WTC11 (cell line): Measurements from ENCODE around the gene RFLNA. TPM values are rescaled to one million over a fixed set of nuclear protein-coding genes. Genes with fewer than 3 reads are reported as not detected.

Source experiments
- ATAC-seq: fragments of 200-7000 bp; cut with Tn5 transposase; 2 replicates; pipeline ENCODE4 v1.10.0; 2021; ENCODE audit warnings: mild to moderate bottlenecking, moderate library complexity
- CTCF ChIA-PET: fragments of 300-600 bp; sonication (Branson Sonifier 250); formaldehyde crosslinking; loops from one replicate; lab custom pipeline; 2021; ENCODE audit warnings: antibody characterized with exemption; lab: Charles Lee
- POLR2A ChIA-PET: fragments of 350-600 bp; sonication (Branson Sonifier 250); formaldehyde crosslinking; loops from one replicate; lab custom pipeline; 2021; ENCODE audit warnings: antibody characterized with exemption; lab: Charles Lee
- DNase-seq: peaks from one replicate; pipeline ENCODE4 v3.0.0; 2021; ENCODE audit warnings: low spot score
- H3K27ac Mint-ChIP-seq: 2 replicates; pipeline ENCODE4 v1.8.0; 2021; ENCODE audit warnings: mixed read lengths
- H3K27me3 Mint-ChIP-seq: 2 replicates; pipeline ENCODE4 v1.8.0; 2021; ENCODE audit warnings: low read depth, mild to moderate bottlenecking, moderate library complexity, mixed read lengths
- H3K36me3 Mint-ChIP-seq: 2 replicates; pipeline ENCODE4 v1.8.0; 2021; ENCODE audit warnings: mixed read lengths
- H3K4me1 Mint-ChIP-seq: 2 replicates; pipeline ENCODE4 v1.8.0; 2022; ENCODE audit warnings: mixed read lengths
- H3K4me3 Mint-ChIP-seq: 2 replicates; pipeline ENCODE4 v1.8.0; 2021; ENCODE audit warnings: mild to moderate bottlenecking, moderate library complexity, mixed read lengths
- H3K9me3 Mint-ChIP-seq: 2 replicates; pipeline ENCODE4 v1.8.0; 2021; ENCODE audit warnings: mixed read lengths
- ARID4B ChIP-seq: sonication (generic); formaldehyde crosslinking; IDR thresholded peaks from 2 replicates; pipeline ENCODE4 v1.8.0; 2023; ENCODE audit warnings: missing genetic modification reagents, mild to moderate bottlenecking, borderline replicate concordance
- CREB1 ChIP-seq: sonication (generic); formaldehyde crosslinking; IDR thresholded peaks from 2 replicates; pipeline ENCODE4 v1.8.0; 2023; ENCODE audit warnings: mild to moderate bottlenecking, missing genetic modification reagents
- E2F1 ChIP-seq: sonication (generic); formaldehyde crosslinking; IDR thresholded peaks from 2 replicates; pipeline ENCODE4 v1.8.0; 2022; ENCODE audit warnings: mild to moderate bottlenecking, missing genetic modification reagents
- EMX1 ChIP-seq: fragments of 250-450 bp; sonication (Bioruptor Pico); IDR thresholded peaks from 2 replicates; pipeline ENCODE4 v1.8.0; 2021; ENCODE audit warnings: mild to moderate bottlenecking
- ESRRA ChIP-seq: sonication (generic); formaldehyde crosslinking; IDR thresholded peaks from 2 replicates; pipeline ENCODE4 v1.8.1; 2022; ENCODE audit warnings: mild to moderate bottlenecking, missing genetic modification reagents, borderline replicate concordance
- ETV6 ChIP-seq: sonication (generic); formaldehyde crosslinking; IDR thresholded peaks from 2 replicates; pipeline ENCODE4 v1.8.1; 2022; ENCODE audit warnings: mild to moderate bottlenecking, missing genetic modification reagents
- HMGA2 ChIP-seq: fragments of 250-450 bp; sonication (Bioruptor Pico); IDR thresholded peaks from 2 replicates; pipeline ENCODE4 v1.4.0; 2021; ENCODE audit warnings: mild to moderate bottlenecking, moderate library complexity
- JAZF1 ChIP-seq: fragments of 250-450 bp; sonication (Bioruptor Pico); IDR thresholded peaks from 2 replicates; pipeline ENCODE4 v1.9.0; 2021; ENCODE audit warnings: moderate library complexity, mild to moderate bottlenecking, inconsistent platforms
- KAT7 ChIP-seq: sonication (generic); formaldehyde crosslinking; IDR thresholded peaks from 2 replicates; pipeline ENCODE4 v1.8.1; 2023; ENCODE audit warnings: missing genetic modification reagents, mild to moderate bottlenecking, borderline replicate concordance
- OVOL2 ChIP-seq: fragments of 250-450 bp; sonication (Bioruptor Pico); IDR thresholded peaks from 2 replicates; pipeline ENCODE4 v1.9.0; 2021; ENCODE audit warnings: mild to moderate bottlenecking, borderline replicate concordance
- SMAD4 ChIP-seq: sonication (generic); formaldehyde crosslinking; IDR thresholded peaks from 2 replicates; pipeline ENCODE4 v1.8.0; 2022; ENCODE audit warnings: mild to moderate bottlenecking, missing genetic modification reagents
- STAT6 ChIP-seq: sonication (generic); formaldehyde crosslinking; conservative IDR thresholded peaks from 2 replicates; pipeline ENCODE4 v1.8.1; 2023; ENCODE audit warnings: mild to moderate bottlenecking, low read depth, missing genetic modification reagents, moderate library complexity
- TEAD1 ChIP-seq: sonication (generic); formaldehyde crosslinking; IDR thresholded peaks from 2 replicates; pipeline ENCODE4 v1.8.0; 2022; ENCODE audit warnings: mild to moderate bottlenecking, missing genetic modification reagents
- TEAD4 ChIP-seq: sonication (generic); formaldehyde crosslinking; IDR thresholded peaks from 2 replicates; pipeline ENCODE4 v1.8.0; 2022; ENCODE audit warnings: mild to moderate bottlenecking, missing genetic modification reagents
- ZNF317 ChIP-seq: sonication (generic); formaldehyde crosslinking; IDR thresholded peaks from 2 replicates; pipeline ENCODE4 v1.8.1; 2023; ENCODE audit warnings: low read depth, mild to moderate bottlenecking, moderate library complexity, missing genetic modification reagents, borderline replicate concordance
- ZNF396 ChIP-seq: fragments of 250-450 bp; sonication (Bioruptor Pico); IDR thresholded peaks from 2 replicates; pipeline ENCODE4 v1.8.0; 2021; ENCODE audit warnings: mild to moderate bottlenecking, moderate library complexity, borderline replicate concordance
- total RNA-seq: library from RNA; stranded (reverse); gene quantifications from 3 replicates; pipeline ENCODE4 v1.2.3, GENCODE V29; 2021
- TF ChIP-seq, protein P1 (sequence below): fragments of 250-450 bp; sonication (Bioruptor Pico); IDR thresholded peaks from 2 replicates; pipeline ENCODE4 v1.9.0; 2021; ENCODE audit warnings: mild to moderate bottlenecking
- TF ChIP-seq, protein P2 (sequence below): sonication (generic); formaldehyde crosslinking; IDR thresholded peaks from 2 replicates; pipeline ENCODE4 v1.8.1; 2023; ENCODE audit warnings: mild to moderate bottlenecking, missing genetic modification reagents
- TF ChIP-seq, protein P3 (sequence below): sonication (generic); formaldehyde crosslinking; IDR thresholded peaks from 2 replicates; pipeline ENCODE4 v1.8.0; 2022; ENCODE audit warnings: mild to moderate bottlenecking, missing genetic modification reagents
- TF ChIP-seq, protein P4 (sequence below): sonication (generic); formaldehyde crosslinking; IDR thresholded peaks from 2 replicates; pipeline ENCODE4 v1.8.1; 2022; ENCODE audit warnings: missing genetic modification reagents, borderline replicate concordance

Gene RFLNA
- total RNA-seq, 1 experiment from 2014 or later: 6.3 TPM

- Mint-ChIP-seq H3K27me3 (peaks cover 6% of the 10 kb centered on the region), H3K36me3 (peaks cover 47% of the 10 kb centered on the region), H3K4me3 (no peak overlapping the region), H3K27ac (no peak overlapping the region), H3K9me3 (peaks cover 13% of the 10 kb centered on the region), H3K4me1 (peaks cover 9% of the 10 kb centered on the region; the same call in 1 of the 2 replicates)
- ATAC-seq: peak; percentile 15
- TF ChIP-seq TEAD1 (no peak), ARID4B (no peak), ESRRA (CRISPR knock-in tag) (no peak), CREB1 (no peak), ZNF317 (CRISPR knock-in tag) (no peak), OVOL2 (CRISPR knock-in tag) (no peak), JAZF1 (CRISPR knock-in tag) (no peak), STAT6 (CRISPR knock-in tag) (no peak), HMGA2 (CRISPR knock-in tag) (no peak), SMAD4 (CRISPR knock-in tag) (no peak), KAT7 (no peak), ETV6 (CRISPR knock-in tag) (no peak), TEAD4 (no peak)
- TF ChIP-seq, protein P1, sequence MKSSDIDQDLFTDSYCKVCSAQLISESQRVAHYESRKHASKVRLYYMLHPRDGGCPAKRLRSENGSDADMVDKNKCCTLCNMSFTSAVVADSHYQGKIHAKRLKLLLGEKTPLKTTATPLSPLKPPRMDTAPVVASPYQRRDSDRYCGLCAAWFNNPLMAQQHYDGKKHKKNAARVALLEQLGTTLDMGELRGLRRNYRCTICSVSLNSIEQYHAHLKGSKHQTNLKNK (CRISPR knock-in tag): no peak
- TF ChIP-seq, protein P2, sequence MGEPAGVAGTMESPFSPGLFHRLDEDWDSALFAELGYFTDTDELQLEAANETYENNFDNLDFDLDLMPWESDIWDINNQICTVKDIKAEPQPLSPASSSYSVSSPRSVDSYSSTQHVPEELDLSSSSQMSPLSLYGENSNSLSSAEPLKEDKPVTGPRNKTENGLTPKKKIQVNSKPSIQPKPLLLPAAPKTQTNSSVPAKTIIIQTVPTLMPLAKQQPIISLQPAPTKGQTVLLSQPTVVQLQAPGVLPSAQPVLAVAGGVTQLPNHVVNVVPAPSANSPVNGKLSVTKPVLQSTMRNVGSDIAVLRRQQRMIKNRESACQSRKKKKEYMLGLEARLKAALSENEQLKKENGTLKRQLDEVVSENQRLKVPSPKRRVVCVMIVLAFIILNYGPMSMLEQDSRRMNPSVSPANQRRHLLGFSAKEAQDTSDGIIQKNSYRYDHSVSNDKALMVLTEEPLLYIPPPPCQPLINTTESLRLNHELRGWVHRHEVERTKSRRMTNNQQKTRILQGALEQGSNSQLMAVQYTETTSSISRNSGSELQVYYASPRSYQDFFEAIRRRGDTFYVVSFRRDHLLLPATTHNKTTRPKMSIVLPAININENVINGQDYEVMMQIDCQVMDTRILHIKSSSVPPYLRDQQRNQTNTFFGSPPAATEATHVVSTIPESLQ: no peak
- ChIA-PET CTCF (interaction anchor here (0.9 to 1.0 kb wide), 3 partner anchors 10 to 294 kb away, joined by 3 to 5 read pairs (median 3); no protein-coding TSS in a partner anchor), POLR2A (interaction anchor here (0.6 kb wide), 1 partner anchor 286 kb away, joined by 4 read pairs; no protein-coding TSS in a partner anchor)
- peak; percentile 51 for DNase-seq
Observed at GRCh38 chr12:124326104-124326503, 31.2 kb downstream of the RFLNA start.

DNA sequence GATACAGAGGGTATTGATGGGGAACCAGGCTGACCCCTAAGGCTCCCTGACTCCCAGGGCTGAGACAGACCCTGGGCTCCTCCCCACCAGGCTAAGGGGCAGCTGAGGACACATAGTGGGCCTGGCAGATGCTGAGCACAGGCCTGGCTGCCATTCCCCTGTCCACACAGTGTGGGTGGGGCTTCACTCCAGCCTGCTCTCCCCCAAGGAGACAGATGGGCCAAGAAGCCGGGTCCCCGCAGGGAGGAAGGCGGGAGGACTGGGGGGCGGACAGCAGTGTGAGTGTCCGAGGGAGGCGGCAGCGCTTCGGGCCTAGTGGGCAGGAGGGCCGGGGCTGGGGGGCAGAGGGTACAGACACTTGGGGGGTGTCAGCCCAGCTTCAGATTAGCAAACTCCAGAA lies 32.0 kb downstream of the RFLNA start:
- Mint-ChIP-seq H3K36me3 (peaks cover 47% of the 10 kb centered on the region), H3K9me3 (peaks cover 13% of the 10 kb centered on the region), H3K4me1 (peaks cover 9% of the 10 kb centered on the region; the same call in 1 of the 2 replicates), H3K4me3 (no peak overlapping the region), H3K27me3 (peaks cover 6% of the 10 kb centered on the region), H3K27ac (no peak overlapping the region)
- ChIA-PET POLR2A (no interaction called here), CTCF (interaction anchor here (0.9 kb wide), 2 partner anchors 10 to 295 kb away, joined by 3 to 5 read pairs; no protein-coding TSS in a partner anchor)
- ATAC-seq (no peak), DNase-seq (no peak)
- TF ChIP-seq TEAD1: no peak
- no peak for TF ChIP-seq E2F1 (CRISPR knock-in tag)
- TF ChIP-seq, protein P3, sequence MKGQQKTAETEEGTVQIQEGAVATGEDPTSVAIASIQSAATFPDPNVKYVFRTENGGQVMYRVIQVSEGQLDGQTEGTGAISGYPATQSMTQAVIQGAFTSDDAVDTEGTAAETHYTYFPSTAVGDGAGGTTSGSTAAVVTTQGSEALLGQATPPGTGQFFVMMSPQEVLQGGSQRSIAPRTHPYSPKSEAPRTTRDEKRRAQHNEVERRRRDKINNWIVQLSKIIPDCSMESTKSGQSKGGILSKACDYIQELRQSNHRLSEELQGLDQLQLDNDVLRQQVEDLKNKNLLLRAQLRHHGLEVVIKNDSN (CRISPR knock-in tag): no peak
- no peak for TF ChIP-seq HMGA2 (CRISPR knock-in tag)
- no peak for TF ChIP-seq EMX1 (CRISPR knock-in tag)
- TF ChIP-seq, protein P2: no peak
- no peak for TF ChIP-seq ZNF396 (CRISPR knock-in tag)
- TF ChIP-seq, protein P4, sequence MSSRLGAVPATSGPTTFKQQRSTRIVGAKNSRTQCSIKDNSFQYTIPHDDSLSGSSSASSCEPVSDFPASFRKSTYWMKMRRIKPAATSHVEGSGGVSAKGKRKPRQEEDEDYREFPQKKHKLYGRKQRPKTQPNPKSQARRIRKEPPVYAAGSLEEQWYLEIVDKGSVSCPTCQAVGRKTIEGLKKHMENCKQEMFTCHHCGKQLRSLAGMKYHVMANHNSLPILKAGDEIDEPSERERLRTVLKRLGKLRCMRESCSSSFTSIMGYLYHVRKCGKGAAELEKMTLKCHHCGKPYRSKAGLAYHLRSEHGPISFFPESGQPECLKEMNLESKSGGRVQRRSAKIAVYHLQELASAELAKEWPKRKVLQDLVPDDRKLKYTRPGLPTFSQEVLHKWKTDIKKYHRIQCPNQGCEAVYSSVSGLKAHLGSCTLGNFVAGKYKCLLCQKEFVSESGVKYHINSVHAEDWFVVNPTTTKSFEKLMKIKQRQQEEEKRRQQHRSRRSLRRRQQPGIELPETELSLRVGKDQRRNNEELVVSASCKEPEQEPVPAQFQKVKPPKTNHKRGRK (CRISPR knock-in tag): no peak
